ENCODE measurements around the gene HSF2BP. TPM values are rescaled to one million over a fixed set of nuclear protein-coding genes. Genes with fewer than 3 reads are reported as not detected.
"Not testable (repeated sequence)": the region's sequence is repeated elsewhere in the genome, so short reads cannot be mapped to it uniquely, and the experiment has no call there.

HSF2BP gene
- polyA plus RNA-seq, 2 donors: 0.26 to 0.28 TPM

DNA sequence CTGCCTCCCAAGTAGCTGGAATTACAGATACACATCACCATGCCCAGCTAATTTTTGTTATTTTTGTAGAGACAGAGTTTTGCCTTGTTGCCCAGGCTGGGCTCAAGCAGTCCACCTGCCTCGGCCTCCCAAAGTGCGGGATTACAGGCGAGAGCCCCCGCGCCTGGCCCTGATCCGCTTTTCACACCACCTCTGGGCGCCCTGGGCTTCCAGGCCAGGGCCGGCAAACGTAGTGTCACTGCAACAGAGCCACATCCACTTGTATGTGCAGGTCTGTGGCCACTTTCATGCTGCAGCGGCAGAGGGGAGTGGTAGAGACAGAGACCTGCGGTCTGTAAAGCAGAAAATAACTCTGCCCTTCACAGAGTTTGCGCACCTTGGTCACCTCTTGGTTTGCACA is 29.6 kb upstream of the HSF2BP start:
- 96 to 97% methylated on average over 12 of the region's 12 CpGs for WGBS, 2 donors
- H3K4me1 ChIP-seq (ENCODE audit: control insufficient read depth in 2 of 2, insufficient read depth in 2 of 2, low read length in 1 of 2): no peaks in the 10 kb centered on the region
- peaks cover 0 to 3% of the 10 kb centered on the region in 2 donors for H3K9me3 ChIP-seq (ENCODE audit: control insufficient read depth in 2 of 2, insufficient read depth in 1 of 2, low read depth in 1 of 2, low read length in 1 of 2)
- H3K36me3 ChIP-seq (ENCODE audit: control insufficient read depth in 2 of 2, insufficient read depth in 2 of 2, low read length in 1 of 2): peaks cover 24 to 62% of the 10 kb centered on the region in 2 donors
- H3K27me3 ChIP-seq (ENCODE audit: control insufficient read depth in 1 of 2, insufficient read depth in 2 of 2, low read length in 2 of 2): no peaks in the 10 kb centered on the region
- no peak overlapping the region for H3K4me3 ChIP-seq (ENCODE audit: low read depth in 1 of 2, low read length in 2 of 2)
- no peak overlapping the region for H3K27ac ChIP-seq (ENCODE audit: low read depth in 2 of 2, low read length in 1 of 2)

DNA sequence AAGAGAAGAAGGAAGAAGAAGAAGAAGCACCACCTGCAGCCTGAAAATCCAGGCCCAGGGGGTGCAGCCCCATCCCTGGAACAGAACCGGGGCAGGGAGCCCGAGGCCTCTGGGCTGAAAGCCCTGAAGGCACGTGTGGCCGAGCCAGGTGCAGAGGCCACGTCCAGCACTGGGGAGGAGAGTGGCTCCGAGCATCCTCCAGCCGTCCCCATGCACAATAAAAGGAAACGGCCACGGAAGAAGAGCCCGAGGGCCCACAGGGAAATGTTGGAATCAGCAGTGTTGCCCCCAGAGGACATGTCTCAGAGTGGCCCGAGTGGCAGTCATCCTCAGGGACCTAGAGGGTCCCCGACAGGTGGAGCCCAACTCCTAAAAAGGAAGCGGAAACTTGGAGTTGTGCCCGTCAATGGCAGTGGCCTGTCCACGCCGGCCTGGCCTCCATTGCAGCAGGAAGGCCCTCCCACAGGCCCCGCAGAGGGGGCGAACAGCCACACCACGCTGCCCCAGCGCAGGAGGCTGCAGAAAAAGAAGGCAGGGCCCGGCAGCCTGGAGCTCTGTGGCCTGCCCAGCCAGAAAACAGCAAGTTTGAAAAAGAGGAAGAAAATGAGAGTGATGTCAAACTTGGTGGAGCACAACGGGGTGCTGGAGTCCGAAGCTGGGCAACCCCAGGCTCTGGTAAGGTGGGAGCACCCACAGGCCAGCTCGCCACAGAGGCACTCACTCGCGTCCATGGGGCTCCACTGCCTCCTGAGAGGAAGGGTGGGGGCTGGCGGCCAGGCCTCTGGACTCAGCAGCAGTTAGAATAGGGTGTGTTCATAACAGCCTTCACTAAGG is 28.5 kb upstream of the HSF2BP start:
- Histone ChIP-seq H3K27ac (ENCODE audit: low read depth in 2 of 2, low read length in 1 of 2) (no peak overlapping the region), H3K9me3 (ENCODE audit: control insufficient read depth in 2 of 2, insufficient read depth in 1 of 2, low read depth in 1 of 2, low read length in 1 of 2) (peaks cover 0 to 3% of the 10 kb centered on the region in 2 donors), H3K36me3 (ENCODE audit: control insufficient read depth in 2 of 2, insufficient read depth in 2 of 2, low read length in 1 of 2) (peaks cover 18 to 59% of the 10 kb centered on the region in 2 donors), H3K4me3 (ENCODE audit: low read depth in 1 of 2, low read length in 2 of 2) (no peak overlapping the region), H3K27me3 (ENCODE audit: control insufficient read depth in 1 of 2, insufficient read depth in 2 of 2, low read length in 2 of 2) (no peaks in the 10 kb centered on the region), H3K4me1 (ENCODE audit: control insufficient read depth in 2 of 2, insufficient read depth in 2 of 2, low read length in 1 of 2) (no peaks in the 10 kb centered on the region)
- 84 to 90% methylated on average over 27 of the region's 27 CpGs for WGBS, 2 donors

DNA sequence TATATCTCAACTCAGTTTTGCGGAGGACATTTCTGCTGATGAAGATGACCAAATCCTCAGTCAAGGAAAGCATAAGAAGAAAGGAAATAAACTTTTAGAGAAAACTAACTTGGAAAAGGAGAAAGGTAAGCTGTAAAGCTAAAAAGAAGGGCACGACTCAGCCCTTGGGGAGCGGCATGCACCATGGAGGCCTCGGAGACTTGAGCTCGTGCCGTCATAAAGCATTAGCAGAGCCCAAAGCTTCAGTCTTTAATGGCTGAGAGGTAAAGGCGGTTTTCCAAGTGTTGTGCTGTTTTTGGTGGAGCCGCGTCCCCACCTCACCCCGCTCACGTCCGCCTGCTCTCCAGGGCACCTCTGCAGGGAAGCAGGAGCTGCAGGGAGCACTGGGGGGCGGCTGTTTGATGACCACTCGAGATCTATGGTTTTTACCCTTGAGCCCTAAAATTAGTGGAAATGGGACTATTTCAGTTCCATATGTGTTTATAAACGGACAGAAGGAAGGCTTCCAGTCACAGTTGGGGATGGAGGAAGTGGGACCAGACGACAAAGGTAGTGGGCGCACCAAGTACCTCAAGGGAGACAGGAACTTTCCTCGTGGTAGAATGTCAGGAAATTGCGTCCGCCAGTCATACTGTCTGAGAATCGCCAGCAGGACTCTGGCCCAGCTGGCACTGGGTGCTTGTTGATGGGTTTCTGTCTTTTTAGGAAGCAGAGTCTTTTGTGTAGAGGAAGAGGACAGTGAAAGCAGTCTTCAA is 27.7 kb upstream of the HSF2BP start:
- Histone ChIP-seq H3K4me3 (ENCODE audit: low read depth in 1 of 2, low read length in 2 of 2) (no peak overlapping the region), H3K27me3 (ENCODE audit: control insufficient read depth in 1 of 2, insufficient read depth in 2 of 2, low read length in 2 of 2) (no peaks in the 10 kb centered on the region), H3K9me3 (ENCODE audit: control insufficient read depth in 2 of 2, insufficient read depth in 1 of 2, low read depth in 1 of 2, low read length in 1 of 2) (peaks cover 0 to 3% of the 10 kb centered on the region in 2 donors), H3K4me1 (ENCODE audit: control insufficient read depth in 2 of 2, insufficient read depth in 2 of 2, low read length in 1 of 2) (no peaks in the 10 kb centered on the region), H3K27ac (ENCODE audit: low read depth in 2 of 2, low read length in 1 of 2) (no peak overlapping the region), H3K36me3 (ENCODE audit: control insufficient read depth in 2 of 2, insufficient read depth in 2 of 2, low read length in 1 of 2) (peaks cover 18 to 59% of the 10 kb centered on the region in 2 donors)
- 90 to 91% methylated on average over 21 of the region's 21 CpGs for WGBS, 2 donors

GRCh38 chr21:43684424-43684823 is 25.1 kb upstream of the HSF2BP start:
- peaks cover 12 to 40% of the 10 kb centered on the region in 2 donors for H3K36me3 ChIP-seq (ENCODE audit: control insufficient read depth in 2 of 2, insufficient read depth in 2 of 2, low read length in 1 of 2)
- no peak overlapping the region for H3K4me3 ChIP-seq (ENCODE audit: low read depth in 1 of 2, low read length in 2 of 2)
- H3K4me1 ChIP-seq (ENCODE audit: control insufficient read depth in 2 of 2, insufficient read depth in 2 of 2, low read length in 1 of 2): no peaks in the 10 kb centered on the region
- H3K27ac ChIP-seq (ENCODE audit: low read depth in 2 of 2, low read length in 1 of 2): no peak overlapping the region
- peaks cover 0 to 3% of the 10 kb centered on the region in 2 donors for H3K9me3 ChIP-seq (ENCODE audit: control insufficient read depth in 2 of 2, insufficient read depth in 1 of 2, low read depth in 1 of 2, low read length in 1 of 2)
- 77 to 81% methylated on average over 3 of the region's 3 CpGs for WGBS, 2 donors
- no peaks in the 10 kb centered on the region for H3K27me3 ChIP-seq (ENCODE audit: control insufficient read depth in 1 of 2, insufficient read depth in 2 of 2, low read length in 2 of 2)

DNA sequence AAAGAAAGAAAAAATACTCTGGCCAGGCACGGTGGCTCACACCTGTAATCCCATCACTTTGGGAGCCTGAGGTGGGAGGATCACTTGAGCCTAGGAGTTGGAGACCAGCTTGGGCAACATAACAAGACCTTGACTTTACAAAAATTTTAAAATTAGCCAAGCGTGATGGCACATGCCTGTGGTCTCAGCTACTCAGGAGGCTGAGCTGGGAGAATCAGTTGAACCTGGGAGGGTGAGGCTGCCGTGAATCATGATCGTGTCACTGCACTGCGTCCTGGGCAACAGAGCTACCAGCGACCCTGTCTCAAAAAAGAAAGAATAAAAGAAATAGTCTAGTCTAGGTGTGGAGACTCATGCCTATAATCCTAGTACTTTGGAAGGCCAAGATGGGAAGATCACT is 22.4 kb upstream of the HSF2BP start:
- Histone ChIP-seq H3K27ac (ENCODE audit: low read depth in 2 of 2, low read length in 1 of 2) (no peak overlapping the region), H3K36me3 (ENCODE audit: control insufficient read depth in 2 of 2, insufficient read depth in 2 of 2, low read length in 1 of 2) (peaks cover 8 to 21% of the 10 kb centered on the region in 2 donors), H3K4me3 (ENCODE audit: low read depth in 1 of 2, low read length in 2 of 2) (no peak overlapping the region), H3K9me3 (ENCODE audit: control insufficient read depth in 2 of 2, insufficient read depth in 1 of 2, low read depth in 1 of 2, low read length in 1 of 2) (peaks cover 0 to 3% of the 10 kb centered on the region in 2 donors), H3K4me1 (ENCODE audit: control insufficient read depth in 2 of 2, insufficient read depth in 2 of 2, low read length in 1 of 2) (no peaks in the 10 kb centered on the region), H3K27me3 (ENCODE audit: control insufficient read depth in 1 of 2, insufficient read depth in 2 of 2, low read length in 2 of 2) (no peaks in the 10 kb centered on the region)
- WGBS, 2 donors: 92 to 94% methylated on average over 6 of the region's 6 CpGs

DNA sequence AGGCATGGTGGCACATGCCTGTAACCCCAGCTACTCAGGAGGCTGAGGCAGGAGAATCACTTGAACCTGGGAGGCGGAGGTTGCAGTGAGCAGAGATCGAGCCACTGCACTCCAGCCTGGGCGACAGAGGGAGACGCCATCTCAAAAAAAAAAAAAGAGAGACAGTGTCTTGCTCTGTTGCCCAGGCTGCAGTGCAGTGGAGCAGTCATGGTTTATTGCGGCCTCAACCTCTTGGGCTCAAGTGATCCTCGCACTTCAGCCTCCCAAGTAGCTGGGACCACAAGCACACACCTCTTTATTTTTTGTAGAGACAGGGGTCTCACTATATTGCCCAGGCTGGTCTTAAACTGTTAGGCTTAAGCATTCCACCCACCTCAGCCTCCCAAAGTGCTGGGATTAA is 21.1 kb upstream of the HSF2BP start:
- H3K27ac ChIP-seq (ENCODE audit: low read depth in 2 of 2, low read length in 1 of 2); H3K9me3 ChIP-seq (ENCODE audit: control insufficient read depth in 2 of 2, insufficient read depth in 1 of 2, low read depth in 1 of 2, low read length in 1 of 2); H3K4me3 ChIP-seq (ENCODE audit: low read depth in 1 of 2, low read length in 2 of 2); H3K27me3 ChIP-seq (ENCODE audit: control insufficient read depth in 1 of 2, insufficient read depth in 2 of 2, low read length in 2 of 2); H3K4me1 ChIP-seq (ENCODE audit: control insufficient read depth in 2 of 2, insufficient read depth in 2 of 2, low read length in 1 of 2): not testable (repeated sequence)
- H3K36me3 ChIP-seq (ENCODE audit: control insufficient read depth in 2 of 2, insufficient read depth in 2 of 2, low read length in 1 of 2): peaks cover 5 to 19% of the 10 kb centered on the region in 2 donors
- 82 to 87% methylated on average over 6 of the region's 6 CpGs for WGBS, 2 donors

GRCh38 chr21:43679951-43680350 is 20.7 kb upstream of the HSF2BP start:
- Histone ChIP-seq H3K4me1 (ENCODE audit: control insufficient read depth in 2 of 2, insufficient read depth in 2 of 2, low read length in 1 of 2) (no peaks in the 10 kb centered on the region), H3K27me3 (ENCODE audit: control insufficient read depth in 1 of 2, insufficient read depth in 2 of 2, low read length in 2 of 2) (no peaks in the 10 kb centered on the region), H3K27ac (ENCODE audit: low read depth in 2 of 2, low read length in 1 of 2) (no peak overlapping the region), H3K4me3 (ENCODE audit: low read depth in 1 of 2, low read length in 2 of 2) (no peak overlapping the region), H3K36me3 (ENCODE audit: control insufficient read depth in 2 of 2, insufficient read depth in 2 of 2, low read length in 1 of 2) (peaks cover 3 to 21% of the 10 kb centered on the region in 2 donors), H3K9me3 (ENCODE audit: control insufficient read depth in 2 of 2, insufficient read depth in 1 of 2, low read depth in 1 of 2, low read length in 1 of 2) (peaks cover 0 to 1% of the 10 kb centered on the region in 2 donors)
- 94% methylated on average over 12 of the region's 12 CpGs for WGBS, 2 donors

DNA sequence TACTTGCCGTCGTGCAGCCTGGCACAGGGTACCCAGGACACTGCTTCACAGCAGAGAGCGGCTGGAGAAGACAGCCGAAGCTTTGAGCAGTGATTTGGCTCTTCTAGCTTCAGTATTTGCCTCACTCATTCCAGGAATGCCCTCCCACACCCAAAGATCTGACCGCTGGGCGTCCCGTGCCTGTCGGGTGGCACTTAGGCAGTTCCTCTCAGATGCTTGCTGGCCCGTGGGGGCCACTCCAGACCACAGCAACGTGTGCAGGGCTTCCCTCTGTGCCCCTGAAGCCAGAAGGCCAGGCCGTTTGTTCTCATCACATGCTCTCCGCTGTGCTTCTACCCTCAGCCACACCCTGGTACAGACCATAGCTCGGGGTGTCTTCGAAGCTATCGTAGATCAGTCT is 17.1 kb upstream of the HSF2BP start:
- Histone ChIP-seq H3K4me3 (ENCODE audit: low read depth in 1 of 2, low read length in 2 of 2) (no peak overlapping the region), H3K27me3 (ENCODE audit: control insufficient read depth in 1 of 2, insufficient read depth in 2 of 2, low read length in 2 of 2) (no peaks in the 10 kb centered on the region), H3K4me1 (ENCODE audit: control insufficient read depth in 2 of 2, insufficient read depth in 2 of 2, low read length in 1 of 2) (no peaks in the 10 kb centered on the region), H3K36me3 (ENCODE audit: control insufficient read depth in 2 of 2, insufficient read depth in 2 of 2, low read length in 1 of 2) (peaks cover 0 to 16% of the 10 kb centered on the region in 2 donors), H3K9me3 (ENCODE audit: control insufficient read depth in 2 of 2, insufficient read depth in 1 of 2, low read depth in 1 of 2, low read length in 1 of 2) (no peaks in the 10 kb centered on the region), H3K27ac (ENCODE audit: low read depth in 2 of 2, low read length in 1 of 2) (no peak overlapping the region)
- 93 to 95% methylated on average over 15 of the region's 15 CpGs for WGBS, 2 donors

DNA sequence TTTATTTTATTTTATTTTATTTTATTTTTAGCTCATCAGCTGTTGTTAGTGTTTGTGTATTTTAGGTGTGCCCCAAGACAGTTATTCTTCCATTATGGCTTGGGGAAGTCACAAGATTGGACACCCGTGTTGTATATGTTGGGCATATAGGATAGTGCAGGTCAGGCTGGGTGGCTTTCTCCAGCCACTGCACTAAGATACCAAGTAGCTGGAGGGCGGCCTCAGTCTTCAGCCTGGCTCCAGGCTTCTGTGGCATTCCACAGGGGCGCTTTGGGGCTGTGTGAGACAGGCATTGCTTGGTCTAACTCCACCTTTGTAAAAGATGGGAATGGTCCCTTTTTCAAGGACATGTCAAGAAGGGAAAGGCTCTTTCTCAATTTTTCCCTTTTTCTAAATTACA is 16.6 kb upstream of the HSF2BP start:
- peaks cover 0 to 16% of the 10 kb centered on the region in 2 donors for H3K36me3 ChIP-seq (ENCODE audit: control insufficient read depth in 2 of 2, insufficient read depth in 2 of 2, low read length in 1 of 2)

More for the DNA sequence above, 16.6 kb upstream of the HSF2BP start:
- Histone ChIP-seq H3K4me3 (ENCODE audit: low read depth in 1 of 2, low read length in 2 of 2) (no peak overlapping the region), H3K27me3 (ENCODE audit: control insufficient read depth in 1 of 2, insufficient read depth in 2 of 2, low read length in 2 of 2) (no peaks in the 10 kb centered on the region), H3K4me1 (ENCODE audit: control insufficient read depth in 2 of 2, insufficient read depth in 2 of 2, low read length in 1 of 2) (no peaks in the 10 kb centered on the region), H3K27ac (ENCODE audit: low read depth in 2 of 2, low read length in 1 of 2) (no peak overlapping the region), H3K9me3 (ENCODE audit: control insufficient read depth in 2 of 2, insufficient read depth in 1 of 2, low read depth in 1 of 2, low read length in 1 of 2) (no peaks in the 10 kb centered on the region)
- 90 to 95% methylated on average over 3 of the region's 3 CpGs for WGBS, 2 donors
